AG20443 (cell line): ENCODE measurements around the gene ERC2.

Experiments
- DNase-seq: peaks from one replicate; pipeline ENCODE4 v3.0.0; 2012; ENCODE audit warnings: low spot score, mixed read lengths

Gene ERC2

DNA sequence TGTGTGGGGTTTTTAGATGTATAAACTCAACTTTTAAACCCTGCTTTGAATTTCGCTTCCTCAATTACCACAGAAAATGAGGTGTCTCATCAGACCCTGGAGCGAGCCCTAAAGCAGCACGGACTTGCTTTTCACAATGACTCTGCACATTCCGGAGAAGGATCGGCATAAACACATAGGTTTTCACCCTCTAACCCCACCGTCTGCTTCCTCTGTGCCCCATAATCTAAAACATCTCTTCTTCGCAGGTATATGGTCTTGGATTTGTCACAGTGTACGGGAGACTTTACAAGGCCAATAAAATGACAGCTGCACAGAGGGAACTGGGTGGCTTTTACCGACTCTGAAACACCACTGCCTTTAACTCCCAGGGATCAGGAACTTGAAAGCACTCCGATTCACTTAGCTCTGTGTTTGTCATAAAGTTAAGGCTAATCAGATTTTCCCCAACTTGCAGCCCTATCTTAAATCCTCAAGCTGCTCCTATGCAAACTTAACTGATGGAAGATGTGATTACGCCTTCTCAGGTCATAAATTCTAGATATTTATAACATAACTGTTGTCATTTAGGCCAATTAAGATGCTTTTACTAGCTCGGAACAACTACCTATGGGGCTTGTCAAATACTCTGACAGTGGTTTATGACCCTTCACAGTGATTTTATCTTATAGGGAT, 847.8 kb downstream of the ERC2 start:
- DNase-seq = no peak

DNA sequence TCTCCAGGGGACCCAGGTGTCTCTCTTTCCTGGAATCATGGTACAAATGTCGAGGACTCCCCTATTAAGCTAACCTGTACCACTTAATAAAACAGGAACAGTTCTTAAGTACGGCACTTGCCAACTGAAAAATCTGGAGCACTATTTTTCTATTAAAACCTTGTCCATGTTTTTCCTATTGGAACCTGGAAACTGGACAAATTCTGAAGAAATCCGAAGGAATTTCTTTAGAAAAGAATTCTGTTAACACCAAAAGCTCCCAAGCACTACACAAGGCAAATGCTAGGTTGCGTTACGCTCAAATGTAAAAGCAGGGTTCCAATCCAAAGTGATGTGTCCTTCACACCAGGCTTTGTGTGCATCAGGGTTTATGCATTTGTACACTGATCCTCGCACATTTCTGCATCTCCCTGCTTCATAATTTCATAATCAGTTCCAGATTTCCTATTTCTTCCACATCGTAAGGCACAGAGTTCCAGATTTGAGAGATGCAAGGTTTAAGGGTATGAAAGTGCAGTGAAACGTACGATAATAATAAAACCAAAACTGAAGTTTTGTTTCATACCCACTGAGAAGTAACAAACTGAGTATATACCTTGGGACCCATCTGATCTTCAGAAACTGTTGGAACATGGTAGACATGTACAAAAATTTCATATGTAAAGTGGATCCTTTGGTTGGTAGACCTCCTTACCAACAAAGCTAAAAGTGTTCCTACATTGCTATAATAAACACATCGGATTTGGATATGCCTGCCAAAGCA, 849.0 kb downstream of the ERC2 start:
- DNase-seq = no peak

DNA sequence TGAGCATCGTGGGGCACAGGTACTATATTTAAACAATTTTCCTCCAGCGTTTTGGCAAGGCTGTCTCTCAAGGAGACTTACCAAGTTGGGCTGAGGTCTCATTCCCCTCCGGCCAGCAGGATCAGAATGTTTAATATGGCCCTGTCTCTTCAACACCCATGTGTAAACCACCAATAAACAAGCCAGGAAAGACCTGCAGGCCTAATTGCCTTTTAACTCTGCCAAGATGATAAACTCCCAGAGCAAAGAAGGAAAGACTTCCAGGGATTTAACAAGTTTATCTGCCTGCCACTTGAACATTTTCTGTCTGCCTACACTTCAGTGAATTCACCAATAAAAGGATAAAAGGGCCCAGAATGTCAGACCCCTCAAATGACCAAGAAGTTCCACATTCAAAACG, 850.9 kb downstream of the ERC2 start:
- DNase-seq = no peak

DNA sequence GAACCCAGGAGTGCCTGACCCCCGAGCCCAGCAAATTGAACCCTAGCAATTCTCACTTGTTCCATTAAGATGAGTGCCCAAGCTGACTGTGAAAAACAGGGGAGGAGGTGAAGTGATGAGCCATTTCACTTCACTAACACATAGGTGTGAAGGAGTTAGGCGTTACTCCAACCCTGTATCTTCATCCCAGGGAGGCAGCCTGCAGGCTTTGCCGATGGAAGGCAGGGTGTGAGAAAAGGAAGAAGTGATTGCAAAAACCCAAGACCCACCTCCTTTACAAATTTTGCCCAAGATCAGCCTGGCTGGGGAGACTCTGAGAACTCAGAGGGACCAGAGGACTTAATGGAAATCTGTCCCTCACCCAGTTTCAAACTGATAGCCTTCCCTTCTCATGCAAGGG, 851.5 kb downstream of the ERC2 start:
- DNase-seq = no peak

DNA sequence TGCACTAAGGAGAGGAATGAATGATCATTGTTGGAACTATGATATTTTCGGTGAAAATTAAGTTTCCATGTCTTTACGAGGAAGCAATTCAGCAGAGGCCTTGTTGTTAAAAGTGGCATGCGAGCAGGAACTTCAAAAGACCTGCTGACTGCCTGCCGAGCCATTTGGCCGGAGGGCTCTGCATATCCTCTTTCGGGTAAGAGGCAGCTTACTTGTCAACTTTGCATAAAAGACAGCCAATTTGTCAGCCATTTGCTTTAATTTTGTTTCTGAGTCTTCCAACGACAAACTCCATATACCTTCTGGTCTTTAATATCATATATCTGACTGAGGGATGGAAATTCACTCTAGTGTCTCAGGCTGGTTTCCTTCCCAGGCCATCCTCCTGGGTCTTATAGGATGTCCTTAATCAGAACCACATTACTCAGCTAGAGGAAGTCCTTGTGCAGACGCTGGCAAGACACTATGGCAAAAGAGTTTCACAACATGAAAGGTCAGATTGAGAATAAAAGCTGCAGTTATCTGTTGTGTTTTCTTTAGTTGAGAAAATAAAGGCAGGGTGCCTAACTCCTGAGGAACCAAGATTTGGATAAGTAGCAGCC, 852.5 kb downstream of the ERC2 start:
- DNase-seq = no peak

DNA sequence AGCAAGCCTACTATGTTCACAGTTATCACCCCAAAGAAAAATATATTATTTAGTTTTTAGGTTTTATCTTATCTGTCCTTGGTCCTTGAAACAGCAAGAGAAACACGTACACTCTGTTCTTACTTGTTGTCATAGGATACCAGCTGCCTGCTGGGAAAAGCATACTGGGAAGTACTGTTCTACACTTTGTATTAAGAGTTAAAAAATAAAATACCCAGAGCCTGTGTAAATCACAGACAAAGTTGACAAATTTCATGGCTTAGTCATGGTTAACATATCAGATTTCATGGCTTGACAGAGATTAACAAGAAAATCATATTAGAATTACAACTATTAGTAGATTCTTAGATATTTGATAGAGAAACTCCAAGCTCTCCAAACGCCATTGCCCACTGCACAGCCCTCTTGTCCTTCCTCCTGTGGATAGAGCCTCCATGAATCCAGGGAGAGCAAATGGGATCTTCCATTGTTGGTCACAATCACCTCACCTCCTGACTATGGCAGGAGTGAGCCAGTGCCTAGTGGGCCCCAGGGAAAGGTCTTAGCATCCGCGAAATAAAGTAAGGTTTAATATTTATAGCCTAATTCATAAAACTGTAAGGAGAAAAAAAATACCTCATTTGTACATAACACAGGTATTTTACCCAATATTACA, 853.1 kb downstream of the ERC2 start:
- no peak for DNase-seq

DNA sequence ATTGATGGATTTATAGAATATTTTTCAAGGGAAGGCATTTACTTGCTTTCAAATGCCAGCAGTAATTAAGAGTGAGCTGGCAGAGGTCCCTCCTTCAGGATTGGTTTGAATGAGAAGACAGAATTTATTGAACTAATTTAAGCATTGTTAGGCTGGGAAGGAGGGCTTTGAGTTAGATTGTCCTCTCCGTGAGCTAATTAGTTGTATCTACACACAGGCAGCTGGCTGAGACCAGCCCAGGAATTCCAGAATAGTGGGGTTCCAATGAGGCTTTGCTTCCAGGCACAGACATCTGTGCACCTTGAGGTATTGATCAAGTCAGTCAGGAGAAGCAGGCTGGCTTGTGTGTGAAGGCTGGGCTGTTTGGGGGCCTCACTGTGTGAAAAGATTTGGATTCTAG, 857.1 kb downstream of the ERC2 start:
- no peak for DNase-seq

DNA sequence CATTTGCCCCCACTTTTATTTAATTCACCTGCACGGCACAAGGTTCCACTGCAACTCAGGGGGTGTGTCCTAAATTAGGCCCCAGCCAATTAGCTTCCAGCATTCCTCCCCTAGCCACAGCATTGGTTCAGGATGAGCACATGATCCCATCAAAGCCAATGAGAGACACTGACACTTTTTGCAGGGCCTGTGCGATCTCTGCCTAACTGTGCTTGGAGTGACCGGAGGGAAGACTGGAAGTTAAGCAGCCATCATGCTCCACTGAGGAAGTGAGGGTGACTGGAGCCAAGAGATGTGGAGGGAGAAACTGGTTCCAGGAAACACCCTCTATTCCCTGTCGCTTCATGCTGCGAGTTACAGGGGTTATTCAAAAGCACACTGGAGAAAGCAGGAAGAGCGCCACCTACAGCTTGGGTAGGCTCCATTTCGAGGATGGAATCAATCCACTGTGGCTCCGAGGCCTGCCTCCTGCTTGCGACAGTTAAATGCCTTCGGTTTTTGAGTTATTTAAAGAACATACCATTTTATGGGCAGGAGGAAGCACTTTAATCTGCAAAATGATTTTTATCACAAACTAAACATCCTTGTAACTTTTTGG, 858.9 kb downstream of the ERC2 start:
- no peak for DNase-seq

DNA sequence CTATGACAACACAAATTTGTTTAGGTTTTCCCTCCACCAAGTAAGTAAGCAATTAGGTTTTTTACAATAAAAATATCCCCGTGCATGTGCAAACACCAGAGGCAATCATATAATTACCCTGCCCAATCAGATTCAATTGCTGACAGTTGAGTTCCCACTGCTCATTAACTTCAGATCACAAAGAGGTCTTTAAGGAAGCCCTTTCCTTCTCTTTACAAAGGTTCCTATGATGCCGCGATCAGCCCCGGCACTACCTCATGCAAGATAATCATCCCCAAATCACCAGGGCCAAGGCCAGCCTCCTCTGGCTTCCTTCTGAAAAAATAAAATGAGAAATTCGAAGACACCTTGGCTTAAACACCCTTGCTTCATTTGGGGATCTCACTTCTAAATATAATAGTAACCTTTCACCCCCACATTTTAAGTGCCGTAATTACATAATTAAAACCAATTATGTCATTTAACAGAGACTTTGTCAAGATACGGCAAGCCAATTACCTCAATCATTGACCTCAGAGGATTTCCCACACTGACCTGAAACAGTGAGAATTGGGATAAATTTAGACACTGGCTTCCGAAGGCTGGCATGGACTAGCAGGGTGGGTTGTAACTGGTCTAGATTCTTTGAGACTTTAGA, 859.8 kb downstream of the ERC2 start:
- no peak for DNase-seq

DNA sequence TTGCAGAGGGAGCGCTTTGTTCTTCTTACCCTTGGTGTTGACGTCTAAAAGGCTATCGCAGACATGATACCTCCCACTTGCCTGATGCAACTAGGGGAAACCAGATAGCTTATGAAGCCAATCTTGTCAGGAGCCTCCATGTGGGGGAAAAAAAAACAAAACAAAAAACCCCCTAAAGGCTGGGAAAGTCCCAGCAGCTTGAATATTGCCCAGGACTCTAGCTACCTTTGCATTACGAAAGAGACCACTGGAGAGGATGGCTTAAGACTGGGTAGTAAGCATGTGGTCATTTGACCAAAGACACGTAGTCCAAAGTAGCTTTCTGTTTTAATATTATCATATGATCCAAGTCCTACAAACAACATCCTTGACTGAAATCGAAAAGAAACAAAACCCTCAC, 860.4 kb downstream of the ERC2 start:
- DNase-seq = no peak

DNA sequence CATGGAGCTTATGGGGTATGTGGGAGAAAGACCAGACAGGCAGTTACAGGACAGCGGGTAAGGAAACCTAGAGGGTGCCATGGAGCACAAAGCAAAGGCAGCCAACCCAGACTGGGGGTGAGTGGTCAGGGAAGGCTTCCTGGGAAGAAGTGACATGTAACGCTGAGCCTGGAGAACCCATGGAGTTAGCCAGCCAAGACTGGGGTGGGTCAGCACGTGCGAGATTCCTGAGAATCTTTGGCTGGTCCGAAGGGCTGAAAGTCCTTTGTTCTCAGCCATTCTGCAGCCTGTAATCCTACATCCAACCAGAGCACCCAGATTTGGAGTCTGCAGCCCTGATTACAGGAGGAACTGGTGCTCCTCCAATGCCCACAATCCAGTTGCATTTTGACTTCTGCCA, 861.1 kb downstream of the ERC2 start:
- no peak for DNase-seq

DNA sequence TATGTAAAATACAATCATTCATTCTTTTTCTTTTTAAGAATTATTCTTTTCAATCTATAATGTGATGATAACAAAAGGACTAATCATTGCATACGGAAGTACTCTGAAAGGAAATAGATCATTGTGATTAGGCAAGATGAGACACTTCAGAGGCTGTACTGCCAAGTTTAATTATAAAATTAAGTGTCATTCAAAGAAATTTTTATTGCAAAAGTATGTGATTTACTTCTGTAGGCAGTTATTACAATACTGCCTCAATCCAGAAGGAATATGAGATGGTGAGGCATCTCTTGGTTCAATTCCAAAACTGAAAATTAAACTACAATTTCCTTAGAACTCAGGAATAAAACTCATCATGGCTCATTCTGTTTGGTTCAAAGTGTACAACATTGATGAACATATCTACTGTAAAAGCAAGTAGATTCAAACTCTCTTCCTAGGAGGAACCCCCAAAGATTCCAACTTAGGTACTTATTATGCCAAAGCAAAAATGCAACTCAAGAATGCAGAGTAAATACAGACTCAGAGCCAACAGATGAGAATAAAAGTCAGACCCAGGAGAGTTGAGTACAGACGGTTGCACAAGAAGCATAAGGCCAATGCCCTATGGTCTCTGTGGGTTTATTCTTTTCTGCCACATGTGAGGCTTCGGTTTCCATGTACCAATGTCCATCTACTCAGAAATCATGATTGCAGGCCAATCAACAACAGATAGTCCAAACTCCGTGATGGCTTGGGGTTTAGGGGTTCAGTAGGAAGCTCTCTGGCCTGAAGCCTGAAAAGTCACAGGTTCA, 862.6 kb downstream of the ERC2 start:
- no peak for DNase-seq

DNA sequence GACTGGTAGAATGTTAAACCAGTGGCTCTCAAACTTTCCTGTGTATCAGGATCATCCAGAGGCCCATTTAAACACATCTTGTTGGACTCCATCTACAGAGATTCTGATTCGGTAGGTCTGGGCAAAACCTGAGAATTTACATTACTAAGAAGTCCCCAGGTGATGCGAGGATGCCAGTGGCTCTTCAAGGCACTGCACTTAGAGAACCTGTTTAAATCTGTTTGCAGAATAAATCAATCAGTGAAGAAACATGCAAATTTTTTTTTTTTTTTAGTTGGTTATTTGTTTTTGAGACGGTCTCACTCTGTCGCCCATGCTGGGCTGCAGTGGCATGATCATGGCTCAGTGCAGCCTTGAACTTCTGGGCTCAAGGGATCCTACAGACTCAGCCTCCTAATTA, 863.4 kb downstream of the ERC2 start:
- DNase-seq = no peak

DNA sequence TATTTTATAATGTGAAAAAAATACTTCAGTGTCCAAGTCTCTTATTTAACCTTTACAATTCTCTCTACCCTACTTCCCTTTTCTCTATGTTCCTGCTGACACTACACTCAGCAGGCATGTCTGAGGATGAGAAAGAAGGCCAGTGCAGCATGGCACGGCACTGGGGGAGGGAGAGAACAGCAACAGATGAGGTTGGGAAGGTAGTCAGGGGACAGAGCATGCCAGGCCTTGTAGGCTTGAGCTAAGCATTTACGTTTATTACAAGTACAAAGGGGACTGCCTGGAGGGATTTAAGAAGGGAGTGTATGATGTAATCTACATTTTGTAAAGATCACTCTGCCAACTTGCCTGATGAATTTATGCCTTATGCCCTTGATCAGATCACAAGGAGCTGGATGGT, 863.9 kb downstream of the ERC2 start:
- DNase-seq = no peak

DNA sequence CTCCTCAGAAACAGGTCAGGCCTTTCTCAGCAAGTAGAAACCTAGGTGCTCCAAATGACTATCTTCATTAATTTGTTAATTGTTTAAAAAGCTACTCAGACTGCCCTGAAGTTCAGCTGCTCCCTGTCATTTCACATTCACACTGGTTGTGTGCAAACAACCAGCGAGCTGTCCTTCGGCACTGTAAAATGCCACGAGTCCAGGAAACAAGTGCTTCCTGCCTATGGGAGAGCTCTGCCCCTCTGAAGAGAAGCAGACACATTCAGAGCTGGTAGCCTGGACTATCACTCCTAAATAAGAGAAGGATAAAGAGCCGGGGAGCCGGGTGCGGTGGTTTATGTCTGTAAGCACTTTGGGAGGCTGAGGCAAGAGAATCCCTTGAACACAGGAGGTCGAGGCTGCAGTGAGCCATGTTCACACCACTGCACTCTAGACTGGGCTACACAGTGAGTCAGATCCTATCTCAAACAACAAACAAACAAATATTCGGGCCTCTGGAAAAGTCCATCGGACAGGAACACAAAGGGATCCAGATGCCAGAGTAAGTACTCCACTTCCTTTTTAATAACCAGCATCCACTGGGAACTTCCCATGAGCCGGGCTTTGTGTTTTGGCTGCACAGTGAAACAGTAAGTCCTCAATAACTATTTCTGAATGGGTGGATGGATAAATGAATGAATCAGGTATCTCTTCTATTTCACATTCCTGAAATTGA, 866.7 kb downstream of the ERC2 start:
- no peak for DNase-seq

DNA sequence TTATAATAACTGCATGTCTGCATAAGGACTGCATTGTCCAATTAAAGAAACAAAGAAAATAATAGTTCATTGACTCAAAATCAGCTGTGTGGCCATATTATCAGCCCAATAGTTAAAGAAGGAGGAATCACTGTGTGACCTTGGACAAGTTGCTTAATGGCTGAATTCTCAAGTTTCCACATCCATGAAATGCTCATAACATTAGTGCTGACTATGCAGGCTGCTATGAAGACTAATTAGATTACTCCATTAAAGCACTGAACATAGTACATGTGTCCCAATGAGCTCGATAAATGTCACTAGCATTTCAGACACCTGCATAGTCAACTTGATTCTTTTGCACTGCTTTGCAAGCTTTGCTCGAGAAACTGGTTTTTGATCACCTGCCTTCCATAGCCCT, 870.0 kb downstream of the ERC2 start:
- DNase-seq = no peak

DNA sequence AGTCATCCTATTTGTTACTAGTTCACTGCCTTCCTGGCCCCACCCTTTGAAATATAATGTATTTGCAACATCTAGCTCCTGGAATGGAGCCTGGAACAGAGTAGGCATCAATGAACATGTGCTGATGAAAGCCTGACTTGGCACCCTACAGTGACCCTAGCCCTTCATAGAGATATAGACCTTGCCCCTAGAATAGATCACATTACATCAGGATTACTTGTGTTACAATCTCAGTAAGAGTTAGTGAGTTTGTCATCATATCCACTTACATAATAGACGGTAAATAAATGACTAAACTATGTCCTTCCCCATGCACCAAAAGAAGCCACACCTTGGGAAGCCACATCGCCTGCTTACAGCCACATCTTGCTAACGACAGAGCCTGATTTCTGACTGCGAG, 870.6 kb downstream of the ERC2 start:
- no peak for DNase-seq

DNA sequence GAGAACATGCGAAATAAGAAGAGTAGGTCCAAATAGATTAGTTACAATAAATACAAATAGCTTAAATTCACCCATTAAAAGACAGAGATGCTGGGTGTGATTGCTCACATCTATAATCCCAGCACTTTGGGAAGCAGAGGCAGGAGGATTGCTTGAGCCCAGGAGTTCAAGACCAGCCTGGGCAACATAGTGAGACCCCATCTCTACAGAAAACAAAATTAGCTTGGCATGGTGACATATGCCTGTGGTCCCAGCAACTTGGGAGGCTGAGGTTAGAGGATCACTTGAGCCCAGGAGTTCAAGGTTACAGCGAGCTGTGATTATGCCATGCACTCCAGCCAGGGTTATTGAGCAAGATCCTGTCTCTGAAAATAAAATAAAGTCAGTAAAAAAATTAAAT, 872.1 kb downstream of the ERC2 start:
- no peak for DNase-seq

DNA sequence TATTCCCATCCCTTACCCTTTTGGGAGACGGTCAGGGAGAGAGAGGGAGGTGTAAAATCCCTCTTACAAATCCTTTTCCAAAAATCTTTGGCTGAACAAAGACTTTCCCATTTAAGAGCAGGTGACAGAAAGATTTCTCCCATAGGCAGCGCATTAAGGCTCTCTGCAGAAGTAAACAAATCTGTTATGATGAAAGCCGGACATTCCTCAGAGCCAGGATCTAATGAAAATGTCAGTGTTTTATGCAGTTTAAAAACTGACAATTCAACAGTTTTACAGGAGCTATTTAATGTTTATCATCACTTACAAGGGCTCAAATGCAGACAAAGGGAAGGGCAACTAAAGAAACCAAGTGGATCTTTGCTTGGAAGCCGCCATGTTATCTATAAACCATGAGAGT, 872.8 kb downstream of the ERC2 start:
- no peak for DNase-seq

DNA sequence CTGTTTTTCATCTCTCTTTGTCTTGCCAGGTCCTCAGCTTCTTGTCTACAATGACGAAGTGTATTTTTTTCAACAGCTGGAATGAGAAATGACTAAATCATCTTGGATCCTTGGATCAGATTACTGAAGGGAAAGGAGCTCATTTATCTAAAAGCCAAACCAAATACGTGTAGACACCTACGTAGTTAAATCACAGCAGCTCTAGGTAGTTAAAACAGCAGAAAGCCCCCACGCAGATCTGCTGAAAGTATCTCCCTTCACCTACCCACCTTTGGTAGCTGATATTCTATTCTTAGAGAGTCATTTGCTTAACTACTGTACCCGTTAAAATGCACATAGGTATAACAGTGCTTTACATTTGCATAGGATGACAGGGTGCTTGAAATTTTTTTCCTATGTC, 875.7 kb downstream of the ERC2 start:
- no peak for DNase-seq

DNA sequence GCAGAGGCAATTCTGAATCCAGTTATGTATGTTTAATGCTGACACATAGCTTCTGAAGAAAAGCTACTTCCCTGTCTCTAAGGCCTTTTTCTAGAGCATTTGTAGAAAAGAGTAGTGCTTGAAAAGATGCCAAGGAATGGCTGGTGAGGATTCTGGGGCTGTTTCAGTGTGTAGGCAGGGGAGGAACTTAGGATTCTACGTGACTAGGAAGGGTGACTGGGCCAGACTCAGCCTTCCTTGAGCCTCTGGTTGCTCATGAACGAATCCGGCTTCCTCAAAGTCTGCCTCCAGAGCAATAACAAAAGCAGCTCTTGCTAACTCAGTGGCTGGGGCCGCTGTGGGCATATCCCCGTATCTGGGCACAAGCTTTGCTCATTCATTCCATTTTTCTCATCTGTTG, 876.4 kb downstream of the ERC2 start:
- DNase-seq = no peak
